Breast epithelium (tissue), 3 donors: ENCODE data around the gene KIZ.

Experiments used
- POLR2A ChIP-seq: fragments of 450-650 bp; IDR thresholded peaks from one replicate; pipeline ENCODE4 v1.6.1; 2016; ENCODE audit warnings: antibody characterized with exemption, mild to moderate bottlenecking, moderate library complexity
- POLR2AphosphoS5 ChIP-seq, 3 donors: sonication (generic); formaldehyde crosslinking; IDR thresholded peaks; one replicate each; pipeline ENCODE4 v1.6.1; 2017; ENCODE audit warnings: antibody characterized with exemption in 3 of 3

- TF ChIP-seq POLR2A: no peak
- no peak for TF ChIP-seq POLR2AphosphoS5 (IDR thresholded peaks at IDR 0.05)
Measured at GRCh38 chr20:21183722-21184121, 57.8 kb downstream of the KIZ start.
